Motor neuron (in vitro differentiated cells): ENCODE measurements around the gene TRIM38. TPM values are rescaled to one million over a fixed set of nuclear protein-coding genes. Genes with fewer than 3 reads are reported as not detected.
"Not testable (repeated sequence)": the region's sequence is repeated elsewhere in the genome, so short reads cannot be mapped to it uniquely, and the experiment has no call there.

ENCODE experiments used
- ATAC-seq, 8 experiments: fragments of 200-7000 bp; cut with Tn5 transposase; replicated peaks in 6 of 8; 2 replicates each; pipeline ENCODE4 v1.8.0; 2021; ENCODE audit warnings: mild to moderate bottlenecking in 8 of 8, moderate library complexity in 8 of 8
- H3K27ac ChIP-seq, 2 donors: fragments of 250-450 bp; sonication (Bioruptor Pico); 2 replicates each; pipeline ENCODE4 v1.9.0; 2021; ENCODE audit warnings: antibody characterized with exemption in 2 of 2, mild to moderate bottlenecking in 2 of 2, moderate library complexity in 1 of 2
- H3K4me1 ChIP-seq, 2 donors: fragments of 250-450 bp; sonication (Bioruptor Pico); replicated peaks in 1 of 2; 2 replicates each; pipeline ENCODE4 v1.6.1; 2021; ENCODE audit warnings: antibody characterized with exemption in 2 of 2, mild to moderate bottlenecking in 2 of 2, moderate library complexity in 1 of 2
- H3K4me3 ChIP-seq, 5 donors: fragments of 250-450 bp; sonication (Bioruptor Pico); 2 replicates each; pipeline ENCODE4 v1.9.0; 2021; ENCODE audit warnings: antibody characterized with exemption in 5 of 5, mild to moderate bottlenecking in 5 of 5, moderate library complexity in 4 of 5
- WGBS, 10 experiments: fragments of 450-650 bp; shearing (Covaris generic); methylation state at CpG; one replicate each; pipeline ENCODE4 v1.0.0; 2022; 5-methylcytosine and 5-hydroxymethylcytosine counted together
- in situ Hi-C, 9 experiments: fragments of 400-800 bp; cut with MboI; loops; one replicate each; pipeline ENCODE4 v1.15.0; 2021; ENCODE audit warnings: low sequenced_read_pairs in 9 of 9, low pct_unique_long_range_greater_than_20kb in 2 of 9; ENCODE audit not compliant: unreplicated experiment in 9 of 9
- total RNA-seq, 8 experiments: library from RNA; unstranded; fragments of 300-600 nt; gene quantifications; 2 replicates each; pipeline versions ENCODE4 v1.2.3 to v1.2.4, GENCODE V29; 2022

Gene TRIM38
- total RNA-seq, 8 experiments from 2014 or later: 0.05 to 24.1 (median 1.5) TPM

GRCh38 chr6:25928562-25929324 is 33.9 kb upstream of the TRIM38 start:
- no peak overlapping the region for H3K4me3 ChIP-seq
- no peak overlapping the region for H3K27ac ChIP-seq
- WGBS, 10 experiments: 45 to 100% (median 75%) methylated on average over 2 to 4 of the region's 4 CpGs
- in situ Hi-C loops: loop anchor here in 2 of 9 experiments (25.0 kb wide), 3 partner anchors 316 to 691 kb away; no protein-coding TSS in a partner anchor
- ATAC-seq: no peak
- no peaks in the 10 kb centered on the region for H3K4me1 ChIP-seq

GRCh38 chr6:25929785-25930184 is 32.8 kb upstream of the TRIM38 start:
- H3K27ac ChIP-seq, ATAC-seq, H3K4me1 ChIP-seq, H3K4me3 ChIP-seq: not testable (repeated sequence)
- in situ Hi-C loops: loop anchor here in 2 of 9 experiments (25.0 kb wide), 3 partner anchors 317 to 692 kb away; no protein-coding TSS in a partner anchor
- 67 to 100% (median 84%) methylated on average over 2 to 12 of the region's 12 CpGs; no CpG with 5 or more reads in 3 of the 10 experiments for WGBS, 10 experiments

- ATAC-seq: no peak
- WGBS, 10 experiments: 56 to 100% (median 86%) methylated on average over 1 to 9 of the region's 9 CpGs
- in situ Hi-C loops: loop anchor here in 2 of 9 experiments (25.0 kb wide), 3 partner anchors 318 to 693 kb away; no protein-coding TSS in a partner anchor
- H3K27ac ChIP-seq: no peak within 1 kb of the TSS
- no peak within 1 kb of the TSS for H3K4me3 ChIP-seq
- H3K4me1 ChIP-seq: no peaks in the 10 kb centered on the region
Measured at GRCh38 chr6:25930532-25931410, 31.8 kb upstream of the TRIM38 start, which contains the start of gene SLC17A2. TSS of gene SLC17A2 (minus strand) at chr6:25930691. CDS start at chr6:25925796, 4,895 bp downstream.

GRCh38 chr6:25931411-25931709 is 31.2 kb upstream of the TRIM38 start:
- H3K4me3 ChIP-seq: no peak overlapping the region
- 0 to 88% (median 40%) methylated on average over 1 of the region's 1 CpG; no CpG with 5 or more reads in 5 of the 10 experiments for WGBS, 10 experiments
- H3K4me1 ChIP-seq: no peaks in the 10 kb centered on the region
- in situ Hi-C loops: loop anchor here in 2 of 9 experiments (25.0 kb wide), 3 partner anchors 319 to 694 kb away; no protein-coding TSS in a partner anchor
- no peak overlapping the region for H3K27ac ChIP-seq
- no peak for ATAC-seq

- no peaks in the 10 kb centered on the region for H3K4me1 ChIP-seq
- in situ Hi-C loops: loop anchor here in 2 of 9 experiments (25.0 kb wide), 3 partner anchors 322 to 697 kb away; no protein-coding TSS in a partner anchor
- no peak overlapping the region for H3K27ac ChIP-seq
- 38 to 95% (median 88%) methylated on average over 1 to 2 of the region's 2 CpGs; no CpG with 5 or more reads in 1 of the 10 experiments for WGBS, 10 experiments
- no peak overlapping the region for H3K4me3 ChIP-seq
- no peak for ATAC-seq
Measured at GRCh38 chr6:25934156-25934555, 28.4 kb upstream of the TRIM38 start.

- Histone ChIP-seq H3K4me3 (no peak overlapping the region), H3K27ac (no peak overlapping the region), H3K4me1 (no peaks in the 10 kb centered on the region)
- in situ Hi-C loops: loop anchor here in 2 of 9 experiments (25.0 kb wide), 3 partner anchors 323 to 698 kb away; no protein-coding TSS in a partner anchor
- no peak for ATAC-seq
- 13 to 100% (median 87%) methylated on average over 1 to 3 of the region's 3 CpGs; no CpG with 5 or more reads in 1 of the 10 experiments for WGBS, 10 experiments
Measured at GRCh38 chr6:25934735-25935313, 27.8 kb upstream of the TRIM38 start.

GRCh38 chr6:25935953-25936352 is 26.6 kb upstream of the TRIM38 start:
- 38 to 97% (median 82%) methylated on average over 2 to 5 of the region's 5 CpGs for WGBS, 10 experiments
- Histone ChIP-seq H3K4me1 (no peaks in the 10 kb centered on the region), H3K27ac (no peak overlapping the region), H3K4me3 (no peak overlapping the region)
- in situ Hi-C loops: loop anchor here in 2 of 9 experiments (25.0 kb wide), 3 partner anchors 324 to 699 kb away; no protein-coding TSS in a partner anchor
- ATAC-seq: no peak

GRCh38 chr6:25939593-25939992 is 23.0 kb upstream of the TRIM38 start:
- ATAC-seq: no peak
- Histone ChIP-seq H3K4me1 (no peaks in the 10 kb centered on the region), H3K4me3 (no peak overlapping the region), H3K27ac (no peak overlapping the region)
- WGBS, 10 experiments: 22 to 100% (median 73%) methylated on average over 2 of the region's 2 CpGs
- in situ Hi-C loops: loop anchor here in 2 of 9 experiments (25.0 kb wide), 3 partner anchors 327 to 702 kb away; no protein-coding TSS in a partner anchor

GRCh38 chr6:25942561-25943147 is 19.9 kb upstream of the TRIM38 start:
- Histone ChIP-seq H3K4me3 (no peak overlapping the region), H3K4me1 (no peaks in the 10 kb centered on the region), H3K27ac (no peak overlapping the region)
- peak in 6 of 8 experiments; percentile 42 to 94 (median 82) for ATAC-seq
- WGBS, 10 experiments: 0 to 80% (median 47%) methylated on average over 1 to 3 of the region's 3 CpGs; no CpG with 5 or more reads in 1 of the 10 experiments
- in situ Hi-C loops: loop anchor here in 2 of 9 experiments (25.0 kb wide), 3 partner anchors 330 to 705 kb away; no protein-coding TSS in a partner anchor

GRCh38 chr6:25943887-25944286 is 18.7 kb upstream of the TRIM38 start:
- in situ Hi-C loops: loop anchor here in 2 of 9 experiments (25.0 kb wide), 3 partner anchors 332 to 707 kb away; no protein-coding TSS in a partner anchor
- H3K4me3 ChIP-seq: no peak overlapping the region
- WGBS, 10 experiments: 44 to 100% (median 90%) methylated on average over 1 of the region's 1 CpG; no CpG with 5 or more reads in 1 of the 10 experiments

GRCh38 chr6:25944688-25945574 is 17.7 kb upstream of the TRIM38 start:
- in situ Hi-C loops: loop anchor here in 2 of 9 experiments (25.0 kb wide), 3 partner anchors 333 to 708 kb away; no protein-coding TSS in a partner anchor
- WGBS, 10 experiments: 67 to 100% (median 91%) methylated on average over 2 to 8 of the region's 8 CpGs; no CpG with 5 or more reads in 1 of the 10 experiments
- ATAC-seq: peak in 2 of 8 experiments; percentile 39 to 54

More at GRCh38 chr6:25943887-25944286, 18.7 kb upstream of the TRIM38 start:
- no peak overlapping the region for H3K27ac ChIP-seq
- no peak for ATAC-seq
- no peaks in the 10 kb centered on the region for H3K4me1 ChIP-seq

More at GRCh38 chr6:25944688-25945574, 17.7 kb upstream of the TRIM38 start:
- no peak overlapping the region for H3K4me3 ChIP-seq
- H3K4me1 ChIP-seq: no peaks in the 10 kb centered on the region
- H3K27ac ChIP-seq: no peak overlapping the region
